Effector memory CD4-positive, alpha-beta T cell (primary cell): ENCODE data around the gene FADS3.

Source experiments
- DNase-seq, 3 donors: peaks; one replicate each; pipeline ENCODE4 v3.0.0-alpha.2; 2020
- H3K27ac ChIP-seq: 2 replicates; pipeline ENCODE4 v1.7.0; 2013; ENCODE audit warnings: mild to moderate bottlenecking, low read length, moderate library complexity; ENCODE audit not compliant: insufficient read depth, poor library complexity, severe bottlenecking
- H3K27me3 ChIP-seq: replicated peaks from 2 replicates; pipeline ENCODE4 v1.7.0; 2013; ENCODE audit warnings: mild to moderate bottlenecking, low read length; ENCODE audit not compliant: insufficient read depth, control insufficient read depth, poor library complexity, severe bottlenecking
- H3K36me3 ChIP-seq: 2 replicates; pipeline ENCODE4 v1.7.0; 2013; ENCODE audit warnings: mild to moderate bottlenecking, low read length, moderate library complexity; ENCODE audit not compliant: control insufficient read depth, insufficient read depth
- H3K4me1 ChIP-seq: 2 replicates; pipeline ENCODE4 v1.7.0; 2013; ENCODE audit warnings: low read length, mild to moderate bottlenecking; ENCODE audit not compliant: control insufficient read depth, insufficient read depth, poor library complexity, severe bottlenecking
- H3K4me3 ChIP-seq: 2 replicates; pipeline ENCODE4 v1.7.0; 2013; ENCODE audit warnings: low read length, low read depth, mild to moderate bottlenecking; ENCODE audit not compliant: insufficient read depth, poor library complexity, severe bottlenecking
- H3K9me3 ChIP-seq: 2 replicates; pipeline ENCODE4 v1.7.0; 2013; ENCODE audit warnings: mild to moderate bottlenecking, low read length, moderate library complexity; ENCODE audit not compliant: control insufficient read depth

Gene FADS3

GRCh38 chr11:61907282-61907681 lies 15.9 kb upstream of the FADS3 start:
- Histone ChIP-seq H3K27me3 (no peaks in the 10 kb centered on the region), H3K27ac (no peak overlapping the region), H3K36me3 (no peaks in the 10 kb centered on the region), H3K9me3 (no peaks in the 10 kb centered on the region), H3K4me3 (no peak overlapping the region), H3K4me1 (no peaks in the 10 kb centered on the region)
- no peak for DNase-seq

- H3K4me3 ChIP-seq = no peak overlapping the region
- H3K9me3 ChIP-seq = no peaks in the 10 kb centered on the region
- DNase-seq = no peak
- H3K27me3 ChIP-seq = no peaks in the 10 kb centered on the region
- no peaks in the 10 kb centered on the region for H3K36me3 ChIP-seq
- no peaks in the 10 kb centered on the region for H3K4me1 ChIP-seq
- no peak overlapping the region for H3K27ac ChIP-seq
These were observed 15.2 kb upstream of the FADS3 start for GRCh38 chr11:61906522-61906909.

GRCh38 chr11:61905801-61906521 lies 14.6 kb upstream of the FADS3 start:
- DNase-seq = no peak
- no peaks in the 10 kb centered on the region for H3K9me3 ChIP-seq
- no peaks in the 10 kb centered on the region for H3K36me3 ChIP-seq
- no peaks in the 10 kb centered on the region for H3K27me3 ChIP-seq
- no peak overlapping the region for H3K27ac ChIP-seq
- H3K4me3 ChIP-seq = no peak overlapping the region
- no peaks in the 10 kb centered on the region for H3K4me1 ChIP-seq

GRCh38 chr11:61905067-61905696 lies 13.8 kb upstream of the FADS3 start:
- Histone ChIP-seq H3K36me3 (no peaks in the 10 kb centered on the region), H3K27me3 (no peaks in the 10 kb centered on the region), H3K4me1 (no peaks in the 10 kb centered on the region), H3K27ac (no peak overlapping the region), H3K9me3 (no peaks in the 10 kb centered on the region), H3K4me3 (no peak overlapping the region)
- no peak for DNase-seq

- Histone ChIP-seq H3K27me3 (no peaks in the 10 kb centered on the region), H3K27ac (no peak overlapping the region), H3K4me3 (no peak overlapping the region), H3K9me3 (no peaks in the 10 kb centered on the region), H3K36me3 (no peaks in the 10 kb centered on the region), H3K4me1 (no peaks in the 10 kb centered on the region)
- no peak for DNase-seq
These were observed 13.2 kb upstream of the FADS3 start for GRCh38 chr11:61904539-61905048.

GRCh38 chr11:61903845-61904244 lies 12.5 kb upstream of the FADS3 start:
- H3K4me1 ChIP-seq = no peaks in the 10 kb centered on the region

GRCh38 chr11:61902313-61902712 lies 11.0 kb upstream of the FADS3 start:
- no peak overlapping the region for H3K27ac ChIP-seq
- no peak overlapping the region for H3K4me3 ChIP-seq
- H3K36me3 ChIP-seq = no peaks in the 10 kb centered on the region

More at GRCh38 chr11:61903845-61904244, 12.5 kb upstream of the FADS3 start:
- Histone ChIP-seq H3K4me3 (no peak overlapping the region), H3K36me3 (no peaks in the 10 kb centered on the region), H3K27ac (no peak overlapping the region), H3K9me3 (no peaks in the 10 kb centered on the region), H3K27me3 (no peaks in the 10 kb centered on the region)
- no peak for DNase-seq

GRCh38 chr11:61901397-61901796 lies 10.1 kb upstream of the FADS3 start:
- Histone ChIP-seq H3K27ac (no peak overlapping the region), H3K9me3 (no peaks in the 10 kb centered on the region), H3K36me3 (no peaks in the 10 kb centered on the region), H3K27me3 (no peaks in the 10 kb centered on the region), H3K4me3 (no peak overlapping the region), H3K4me1 (no peaks in the 10 kb centered on the region)
- DNase-seq = no peak

More at GRCh38 chr11:61902313-61902712, 11.0 kb upstream of the FADS3 start:
- Histone ChIP-seq H3K4me1 (no peaks in the 10 kb centered on the region), H3K9me3 (no peaks in the 10 kb centered on the region), H3K27me3 (no peaks in the 10 kb centered on the region)
- DNase-seq = no peak

GRCh38 chr11:61900251-61900650 lies 8.9 kb upstream of the FADS3 start:
- Histone ChIP-seq H3K36me3 (no peaks in the 10 kb centered on the region), H3K27me3 (no peaks in the 10 kb centered on the region), H3K27ac (no peak overlapping the region), H3K4me3 (no peak overlapping the region), H3K9me3 (no peaks in the 10 kb centered on the region), H3K4me1 (no peaks in the 10 kb centered on the region)
- no peak for DNase-seq

GRCh38 chr11:61899146-61899841 lies 7.9 kb upstream of the FADS3 start:
- no peak overlapping the region for H3K27ac ChIP-seq
- H3K4me1 ChIP-seq = no peaks in the 10 kb centered on the region
- H3K27me3 ChIP-seq = no peaks in the 10 kb centered on the region
- H3K9me3 ChIP-seq = no peaks in the 10 kb centered on the region
- DNase-seq = peak; percentile 83 to 86 (median 85)
- H3K4me3 ChIP-seq = no peak overlapping the region
- H3K36me3 ChIP-seq = no peaks in the 10 kb centered on the region
